GM18507 (cell line): ENCODE measurements around the gene SKAP2.

Experiments used
- DNase-seq: peaks from one replicate; pipeline ENCODE4 v3.0.0; 2011; ENCODE audit warnings: low read depth; ENCODE audit not compliant: insufficient read length; ENCODE audit errors: extremely low spot score
- FAIRE-seq: peaks from 2 replicates; lab custom pipeline; 2011; peaks lifted over from hg19 to GRCh38; lab: Jason Lieb, UNC

The SKAP2 gene, protein sequence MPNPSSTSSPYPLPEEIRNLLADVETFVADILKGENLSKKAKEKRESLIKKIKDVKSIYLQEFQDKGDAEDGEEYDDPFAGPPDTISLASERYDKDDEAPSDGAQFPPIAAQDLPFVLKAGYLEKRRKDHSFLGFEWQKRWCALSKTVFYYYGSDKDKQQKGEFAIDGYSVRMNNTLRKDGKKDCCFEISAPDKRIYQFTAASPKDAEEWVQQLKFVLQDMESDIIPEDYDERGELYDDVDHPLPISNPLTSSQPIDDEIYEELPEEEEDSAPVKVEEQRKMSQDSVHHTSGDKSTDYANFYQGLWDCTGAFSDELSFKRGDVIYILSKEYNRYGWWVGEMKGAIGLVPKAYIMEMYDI

DNA sequence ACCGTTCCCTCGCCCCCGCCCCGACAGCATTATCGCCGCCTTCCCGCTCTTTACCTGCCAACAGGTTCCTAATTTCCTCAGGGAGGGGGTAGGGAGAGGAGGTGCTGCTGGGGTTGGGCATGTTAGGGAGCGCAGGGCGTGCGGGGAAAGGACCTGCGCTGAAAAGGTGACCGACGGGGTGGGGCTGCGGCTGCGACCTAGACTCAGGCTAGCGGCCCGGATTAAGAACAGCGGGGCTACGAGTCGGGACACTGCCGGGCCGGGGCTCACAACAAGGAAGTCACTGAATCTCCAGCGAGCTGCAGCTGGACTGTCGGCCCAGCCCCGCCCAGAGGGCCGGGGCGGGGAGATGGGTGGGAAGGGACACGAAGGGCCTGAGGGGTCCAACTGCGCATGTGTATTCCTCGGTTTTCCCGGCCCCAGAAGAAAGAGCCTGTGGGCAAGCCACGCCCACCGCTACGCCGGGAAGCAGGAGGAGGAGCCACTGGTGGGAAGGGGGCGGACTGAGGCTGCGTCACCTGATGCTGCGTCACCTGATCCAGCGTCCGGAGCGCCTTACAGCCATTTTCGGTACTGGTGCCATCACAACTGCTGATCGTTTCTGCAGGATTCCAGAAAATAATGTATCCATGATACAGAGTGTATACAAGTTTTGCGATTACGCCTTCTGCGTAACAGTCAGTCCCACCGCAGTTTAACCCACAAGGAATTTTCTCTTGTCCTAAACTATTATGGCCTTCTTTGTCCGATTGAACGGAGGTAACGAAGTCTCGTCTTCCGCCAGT lies at the start of gene SKAP2:
TSS of gene SKAP2 (minus strand) at position 282 of the 785 bp plus-strand sequence. CDS start at position 121, 161 bp downstream.
- DNase-seq (peak; percentile 87), FAIRE-seq (peak; percentile 99)

DNA sequence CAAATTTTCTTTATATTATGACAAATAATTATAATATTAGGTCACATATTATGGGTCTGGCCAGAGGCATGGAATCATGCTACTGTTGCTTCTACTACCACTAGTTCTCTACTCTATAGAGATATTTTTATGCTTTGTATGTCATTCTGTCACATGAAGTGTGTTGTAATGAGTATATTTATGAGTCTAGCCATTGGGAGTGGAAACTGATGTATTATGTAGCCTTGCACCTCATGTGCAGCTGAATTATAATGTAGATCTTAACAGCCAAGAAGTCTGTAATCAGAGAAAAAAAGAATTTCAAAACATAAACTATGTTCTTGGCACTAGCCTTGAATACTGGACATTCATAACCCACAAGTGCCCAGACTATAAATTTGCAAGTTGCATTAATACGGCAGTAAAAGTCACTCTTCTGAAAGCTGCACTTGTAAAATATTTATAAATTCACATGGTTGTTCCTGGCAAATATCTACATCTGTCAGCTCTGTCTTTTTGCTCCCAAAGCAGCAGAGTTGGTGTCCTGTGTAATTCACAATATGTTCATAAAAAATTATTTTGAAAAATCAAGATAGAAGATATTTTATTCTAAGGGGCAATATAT lies 48.6 kb upstream of the SKAP2 start:
- DNase-seq (no peak), FAIRE-seq (no peak)

DNA sequence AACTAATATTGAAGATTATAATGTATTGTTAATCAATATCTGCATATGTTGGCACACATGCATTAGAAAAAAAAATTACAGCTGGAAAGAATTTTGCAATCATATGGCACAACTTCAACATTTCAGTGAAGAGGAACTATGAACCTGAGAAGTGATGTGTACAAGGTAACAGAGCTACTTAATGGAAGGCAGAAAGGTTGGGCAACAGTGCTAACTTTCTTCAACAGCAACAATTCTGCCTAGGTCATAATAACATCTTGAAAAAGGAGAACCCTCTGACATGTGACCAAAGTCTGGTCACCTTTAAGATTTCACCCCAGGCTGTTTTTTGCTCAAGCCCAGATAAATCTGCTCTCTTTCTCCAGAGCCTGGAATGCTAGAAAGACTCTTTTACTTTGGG lies 47.9 kb upstream of the SKAP2 start:
- DNase-seq (no peak), FAIRE-seq (no peak)

GRCh38 chr7:26910221-26910620 lies 45.8 kb upstream of the SKAP2 start:
- FAIRE-seq: no peak
- no peak for DNase-seq

DNA sequence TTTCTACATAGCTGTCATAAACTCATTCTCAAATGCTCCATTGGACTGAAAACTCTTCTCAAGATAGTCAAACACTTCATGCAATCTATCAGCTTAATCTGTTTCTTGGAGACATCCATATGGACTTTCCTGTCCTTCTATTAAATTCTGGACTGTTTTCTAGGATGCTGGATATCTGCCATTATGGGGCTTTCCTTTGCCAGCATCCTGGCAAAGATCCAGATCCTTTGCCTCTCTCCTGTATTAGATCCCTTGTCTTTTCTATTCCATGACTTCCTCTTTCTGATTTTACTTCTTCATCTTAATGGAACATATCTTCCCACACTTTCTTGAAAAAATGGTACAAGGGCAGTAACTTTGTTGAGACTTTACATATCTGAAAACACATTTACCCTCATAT lies 35.9 kb upstream of the SKAP2 start:
- FAIRE-seq: no peak
- no peak for DNase-seq

- DNase-seq: no peak
- no peak for FAIRE-seq
Observed at GRCh38 chr7:26899519-26899918, 35.1 kb upstream of the SKAP2 start.

- FAIRE-seq (no peak), DNase-seq (no peak)
Observed at GRCh38 chr7:26898891-26899290, 34.5 kb upstream of the SKAP2 start.

DNA sequence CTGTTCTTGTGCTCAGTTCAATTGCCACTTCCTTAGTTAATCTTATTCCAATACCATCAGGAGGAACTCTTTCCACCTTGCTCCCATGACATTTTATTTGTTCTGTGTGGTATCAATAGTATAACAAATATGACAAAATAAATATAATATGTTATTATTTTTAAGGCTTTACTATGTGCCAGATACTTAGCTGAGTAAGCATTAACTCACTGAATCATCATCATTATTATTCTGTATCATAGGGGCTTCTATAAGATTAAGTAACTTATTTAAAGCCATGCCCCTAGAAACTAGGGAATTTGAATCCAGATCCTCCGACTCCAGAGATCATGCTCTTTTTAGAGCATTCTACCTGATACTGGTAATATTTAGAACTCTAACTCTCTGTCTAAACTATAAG lies 33.5 kb upstream of the SKAP2 start:
- DNase-seq (no peak), FAIRE-seq (no peak)

- DNase-seq (peak; percentile 11), FAIRE-seq (peak; percentile 88)
Observed at GRCh38 chr7:26891400-26892350, 27.3 kb upstream of the SKAP2 start.

GRCh38 chr7:26880852-26881251 lies 16.5 kb upstream of the SKAP2 start:
- FAIRE-seq: no peak
- DNase-seq: no peak

- FAIRE-seq: no peak
Observed at GRCh38 chr7:26879671-26880070, 15.3 kb upstream of the SKAP2 start.

DNA sequence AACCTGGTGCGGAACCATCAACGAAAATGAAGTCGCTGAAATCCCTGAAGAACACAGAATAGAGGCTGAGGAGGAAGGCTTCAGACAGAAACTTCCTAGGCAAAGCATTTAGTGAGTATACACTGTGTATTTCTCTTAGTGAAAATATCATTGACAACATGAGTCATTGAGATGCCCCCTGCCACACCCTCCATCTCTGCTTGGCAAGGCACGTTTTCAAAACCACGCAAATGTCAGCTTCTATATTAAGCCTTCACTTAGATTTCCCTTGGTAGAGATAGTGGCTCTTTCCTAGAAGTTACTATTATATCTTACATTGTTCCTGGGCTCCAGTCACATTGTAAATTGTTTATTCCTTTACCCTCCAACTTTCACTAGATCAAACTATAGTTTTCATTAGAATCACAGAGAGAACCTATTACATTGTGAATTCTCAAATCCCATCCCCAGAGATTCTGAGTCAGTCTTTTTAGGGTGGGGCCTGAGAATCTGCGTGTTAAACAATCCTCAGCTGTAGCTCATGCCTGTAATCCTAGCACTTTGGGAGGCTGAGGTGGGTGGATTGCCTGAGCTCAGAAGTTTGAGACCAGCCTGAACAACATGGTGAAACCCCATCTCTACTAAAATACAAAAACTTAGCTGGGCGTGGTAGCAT lies 4.6 kb upstream of the SKAP2 start:
- DNase-seq: no peak
- FAIRE-seq: no peak

More at GRCh38 chr7:26879671-26880070, 15.3 kb upstream of the SKAP2 start:
- DNase-seq: no peak

- DNase-seq (no peak), FAIRE-seq (no peak)
Observed at GRCh38 chr7:26865094-26865388, 651 bp upstream of the SKAP2 start.

DNA sequence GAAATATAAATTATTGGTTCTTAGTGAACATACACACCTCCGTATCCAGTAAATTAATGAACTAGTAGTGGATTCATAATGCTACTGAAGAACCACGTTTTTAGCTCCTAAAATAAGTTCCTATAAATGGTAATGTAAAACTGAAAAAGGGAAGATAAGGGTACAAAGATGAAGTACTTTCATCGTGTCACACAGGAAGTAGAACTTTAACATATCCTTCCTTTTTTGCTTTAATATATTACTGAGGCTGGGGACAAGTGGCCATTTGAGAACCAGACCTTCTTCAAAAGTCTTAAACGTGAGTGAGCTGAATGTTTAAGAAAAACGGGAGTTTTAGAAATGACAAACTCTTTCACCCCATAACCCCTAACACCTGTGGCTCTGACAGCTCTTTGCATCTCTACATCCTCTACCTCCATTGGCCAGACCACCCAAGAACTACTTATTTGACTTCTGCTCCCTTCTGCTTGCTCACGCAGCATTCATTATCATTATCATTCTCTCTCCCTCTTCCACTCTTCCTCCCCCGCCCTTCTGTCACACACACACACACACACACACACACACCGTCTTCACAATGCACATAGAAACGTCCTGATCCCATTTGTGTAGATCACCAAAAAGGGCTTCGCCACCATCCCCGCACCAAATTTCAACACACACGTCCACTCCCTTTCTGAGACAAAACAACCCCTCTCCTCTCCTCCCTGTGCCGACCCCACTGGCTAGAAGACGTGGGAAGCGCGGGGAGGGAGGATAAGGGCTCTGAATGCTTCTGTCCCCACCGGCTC lies 677 bp downstream of the SKAP2 start:
- DNase-seq (no peak), FAIRE-seq (peak; percentile 80)

DNA sequence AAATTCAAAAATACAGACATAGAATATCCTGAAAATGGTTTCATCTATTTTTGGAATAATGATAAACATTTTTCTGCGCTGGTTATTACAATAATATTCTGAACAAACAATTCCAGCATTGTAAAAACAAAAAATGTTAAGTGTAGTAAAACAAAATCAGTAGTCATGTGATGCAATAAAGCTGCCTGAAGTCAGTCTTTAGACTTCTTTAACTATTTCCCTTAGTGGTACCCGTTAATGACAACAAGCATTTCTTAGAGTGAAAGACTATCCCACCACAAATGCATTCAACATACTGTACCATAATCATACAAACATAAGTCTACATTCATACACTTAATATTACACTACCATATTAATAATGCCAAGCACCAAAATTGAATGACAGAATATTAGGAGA lies 1.6 kb downstream of the SKAP2 start:
- FAIRE-seq: no peak
- no peak for DNase-seq

DNA sequence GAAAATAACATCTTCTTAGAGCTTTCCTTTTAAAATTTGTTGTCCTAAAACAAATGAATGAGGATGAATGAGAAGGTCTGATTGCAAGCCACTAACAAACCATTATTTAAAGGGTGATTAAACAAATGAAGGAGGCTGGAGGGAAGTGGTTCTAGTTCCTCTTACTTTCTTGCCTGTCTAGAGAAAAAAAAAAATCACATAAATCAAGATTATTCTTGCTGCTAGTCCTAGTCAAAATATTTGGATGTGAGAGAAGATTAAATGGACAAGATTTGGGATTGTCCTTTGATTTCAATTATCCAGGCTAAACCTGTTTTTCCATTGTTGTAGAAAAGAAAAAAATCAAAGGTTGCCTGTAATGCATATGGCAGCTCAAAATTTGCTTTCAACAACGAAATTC lies 3.3 kb downstream of the SKAP2 start:
- FAIRE-seq (no peak), DNase-seq (no peak)

GRCh38 chr7:26860361-26860760 lies 4.0 kb downstream of the SKAP2 start:
- no peak for FAIRE-seq
- no peak for DNase-seq

GRCh38 chr7:26859720-26860119 lies 4.7 kb downstream of the SKAP2 start:
- FAIRE-seq: no peak
- no peak for DNase-seq
